ENCODE results near the gene GLT1D1. TPM values are rescaled to one million over a fixed set of nuclear protein-coding genes. Genes with fewer than 3 reads are reported as not detected.
A peak's percentile ranks its signal among the peaks of the same experiment; 100 is the strongest.

GLT1D1 gene
- total and polyA plus RNA-seq, 2 experiments from 2014 or later, result 1.4 to 4.4 TPM

DNA sequence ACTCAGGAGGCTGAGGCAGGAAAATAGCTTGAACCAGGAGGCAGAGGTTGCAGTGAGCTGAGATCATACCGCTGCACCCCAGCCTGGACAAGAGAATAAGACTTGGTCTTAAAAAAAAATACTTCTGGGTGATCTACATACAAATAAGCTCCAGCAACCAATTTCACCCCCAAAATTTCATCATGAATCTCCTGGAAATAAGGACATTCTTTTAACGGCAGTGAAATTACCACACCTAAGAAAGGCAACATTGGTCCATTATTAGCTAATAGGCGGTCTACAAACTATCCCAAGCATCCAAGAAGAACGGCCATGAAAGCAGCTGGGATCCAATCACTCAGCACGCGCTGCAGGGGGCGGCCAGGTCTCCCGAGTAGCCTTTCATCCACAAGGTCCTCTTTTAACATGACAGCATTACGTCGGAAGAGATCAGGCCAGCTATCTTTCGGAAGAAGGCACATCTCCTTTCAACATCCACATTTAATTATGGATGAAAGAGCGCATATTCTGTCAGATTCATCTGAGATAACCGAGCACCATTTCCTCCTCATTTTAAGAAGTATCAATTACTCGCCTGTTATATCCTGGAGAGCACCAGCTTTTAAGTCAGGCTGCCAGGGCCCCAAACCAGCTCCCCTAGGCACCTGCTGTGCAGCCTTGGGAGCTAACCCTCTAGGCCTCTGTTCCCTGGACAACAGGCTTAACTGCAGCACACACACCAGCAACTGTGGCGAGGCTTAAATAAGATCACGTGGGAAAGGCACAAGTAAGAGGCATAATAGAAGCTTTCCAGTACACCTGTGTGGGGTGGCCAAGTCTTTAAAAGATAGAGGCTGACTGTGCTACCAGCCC lies 33.8 kb upstream of the GLT1D1 start:
- DNase-seq (ENCODE audit: low spot score), result peak; percentile 20
- H3K4me3 ChIP-seq, result no peak overlapping the region
- TF ChIP-seq CREB1 (CRISPR knock-in tag; IDR thresholded peaks at IDR 0.05; ENCODE audit: low read depth), result no peak
- no peak for TF ChIP-seq EZH2 (IDR thresholded peaks at IDR 0.05; ENCODE audit: low read depth, unreplicated experiment)
- TF ChIP-seq EZH2phosphoT487 (IDR thresholded peaks at IDR 0.05; ENCODE audit: unreplicated experiment), result no peak
- TF ChIP-seq ZNF331 (CRISPR knock-in tag; IDR thresholded peaks at IDR 0.05; ENCODE audit: low read depth), result no peak
- TF ChIP-seq ZNF114 (CRISPR knock-in tag; IDR thresholded peaks at IDR 0.05), result no peak
- TF ChIP-seq POLR2AphosphoS5 (IDR thresholded peaks at IDR 0.05; ENCODE audit: low read depth), result no peak
- TF ChIP-seq, protein P1, sequence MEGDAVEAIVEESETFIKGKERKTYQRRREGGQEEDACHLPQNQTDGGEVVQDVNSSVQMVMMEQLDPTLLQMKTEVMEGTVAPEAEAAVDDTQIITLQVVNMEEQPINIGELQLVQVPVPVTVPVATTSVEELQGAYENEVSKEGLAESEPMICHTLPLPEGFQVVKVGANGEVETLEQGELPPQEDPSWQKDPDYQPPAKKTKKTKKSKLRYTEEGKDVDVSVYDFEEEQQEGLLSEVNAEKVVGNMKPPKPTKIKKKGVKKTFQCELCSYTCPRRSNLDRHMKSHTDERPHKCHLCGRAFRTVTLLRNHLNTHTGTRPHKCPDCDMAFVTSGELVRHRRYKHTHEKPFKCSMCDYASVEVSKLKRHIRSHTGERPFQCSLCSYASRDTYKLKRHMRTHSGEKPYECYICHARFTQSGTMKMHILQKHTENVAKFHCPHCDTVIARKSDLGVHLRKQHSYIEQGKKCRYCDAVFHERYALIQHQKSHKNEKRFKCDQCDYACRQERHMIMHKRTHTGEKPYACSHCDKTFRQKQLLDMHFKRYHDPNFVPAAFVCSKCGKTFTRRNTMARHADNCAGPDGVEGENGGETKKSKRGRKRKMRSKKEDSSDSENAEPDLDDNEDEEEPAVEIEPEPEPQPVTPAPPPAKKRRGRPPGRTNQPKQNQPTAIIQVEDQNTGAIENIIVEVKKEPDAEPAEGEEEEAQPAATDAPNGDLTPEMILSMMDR (conservative IDR thresholded peaks at IDR 0.05; ENCODE audit: low read depth in 2 of 2), result no peak
- TF ChIP-seq, protein P2, sequence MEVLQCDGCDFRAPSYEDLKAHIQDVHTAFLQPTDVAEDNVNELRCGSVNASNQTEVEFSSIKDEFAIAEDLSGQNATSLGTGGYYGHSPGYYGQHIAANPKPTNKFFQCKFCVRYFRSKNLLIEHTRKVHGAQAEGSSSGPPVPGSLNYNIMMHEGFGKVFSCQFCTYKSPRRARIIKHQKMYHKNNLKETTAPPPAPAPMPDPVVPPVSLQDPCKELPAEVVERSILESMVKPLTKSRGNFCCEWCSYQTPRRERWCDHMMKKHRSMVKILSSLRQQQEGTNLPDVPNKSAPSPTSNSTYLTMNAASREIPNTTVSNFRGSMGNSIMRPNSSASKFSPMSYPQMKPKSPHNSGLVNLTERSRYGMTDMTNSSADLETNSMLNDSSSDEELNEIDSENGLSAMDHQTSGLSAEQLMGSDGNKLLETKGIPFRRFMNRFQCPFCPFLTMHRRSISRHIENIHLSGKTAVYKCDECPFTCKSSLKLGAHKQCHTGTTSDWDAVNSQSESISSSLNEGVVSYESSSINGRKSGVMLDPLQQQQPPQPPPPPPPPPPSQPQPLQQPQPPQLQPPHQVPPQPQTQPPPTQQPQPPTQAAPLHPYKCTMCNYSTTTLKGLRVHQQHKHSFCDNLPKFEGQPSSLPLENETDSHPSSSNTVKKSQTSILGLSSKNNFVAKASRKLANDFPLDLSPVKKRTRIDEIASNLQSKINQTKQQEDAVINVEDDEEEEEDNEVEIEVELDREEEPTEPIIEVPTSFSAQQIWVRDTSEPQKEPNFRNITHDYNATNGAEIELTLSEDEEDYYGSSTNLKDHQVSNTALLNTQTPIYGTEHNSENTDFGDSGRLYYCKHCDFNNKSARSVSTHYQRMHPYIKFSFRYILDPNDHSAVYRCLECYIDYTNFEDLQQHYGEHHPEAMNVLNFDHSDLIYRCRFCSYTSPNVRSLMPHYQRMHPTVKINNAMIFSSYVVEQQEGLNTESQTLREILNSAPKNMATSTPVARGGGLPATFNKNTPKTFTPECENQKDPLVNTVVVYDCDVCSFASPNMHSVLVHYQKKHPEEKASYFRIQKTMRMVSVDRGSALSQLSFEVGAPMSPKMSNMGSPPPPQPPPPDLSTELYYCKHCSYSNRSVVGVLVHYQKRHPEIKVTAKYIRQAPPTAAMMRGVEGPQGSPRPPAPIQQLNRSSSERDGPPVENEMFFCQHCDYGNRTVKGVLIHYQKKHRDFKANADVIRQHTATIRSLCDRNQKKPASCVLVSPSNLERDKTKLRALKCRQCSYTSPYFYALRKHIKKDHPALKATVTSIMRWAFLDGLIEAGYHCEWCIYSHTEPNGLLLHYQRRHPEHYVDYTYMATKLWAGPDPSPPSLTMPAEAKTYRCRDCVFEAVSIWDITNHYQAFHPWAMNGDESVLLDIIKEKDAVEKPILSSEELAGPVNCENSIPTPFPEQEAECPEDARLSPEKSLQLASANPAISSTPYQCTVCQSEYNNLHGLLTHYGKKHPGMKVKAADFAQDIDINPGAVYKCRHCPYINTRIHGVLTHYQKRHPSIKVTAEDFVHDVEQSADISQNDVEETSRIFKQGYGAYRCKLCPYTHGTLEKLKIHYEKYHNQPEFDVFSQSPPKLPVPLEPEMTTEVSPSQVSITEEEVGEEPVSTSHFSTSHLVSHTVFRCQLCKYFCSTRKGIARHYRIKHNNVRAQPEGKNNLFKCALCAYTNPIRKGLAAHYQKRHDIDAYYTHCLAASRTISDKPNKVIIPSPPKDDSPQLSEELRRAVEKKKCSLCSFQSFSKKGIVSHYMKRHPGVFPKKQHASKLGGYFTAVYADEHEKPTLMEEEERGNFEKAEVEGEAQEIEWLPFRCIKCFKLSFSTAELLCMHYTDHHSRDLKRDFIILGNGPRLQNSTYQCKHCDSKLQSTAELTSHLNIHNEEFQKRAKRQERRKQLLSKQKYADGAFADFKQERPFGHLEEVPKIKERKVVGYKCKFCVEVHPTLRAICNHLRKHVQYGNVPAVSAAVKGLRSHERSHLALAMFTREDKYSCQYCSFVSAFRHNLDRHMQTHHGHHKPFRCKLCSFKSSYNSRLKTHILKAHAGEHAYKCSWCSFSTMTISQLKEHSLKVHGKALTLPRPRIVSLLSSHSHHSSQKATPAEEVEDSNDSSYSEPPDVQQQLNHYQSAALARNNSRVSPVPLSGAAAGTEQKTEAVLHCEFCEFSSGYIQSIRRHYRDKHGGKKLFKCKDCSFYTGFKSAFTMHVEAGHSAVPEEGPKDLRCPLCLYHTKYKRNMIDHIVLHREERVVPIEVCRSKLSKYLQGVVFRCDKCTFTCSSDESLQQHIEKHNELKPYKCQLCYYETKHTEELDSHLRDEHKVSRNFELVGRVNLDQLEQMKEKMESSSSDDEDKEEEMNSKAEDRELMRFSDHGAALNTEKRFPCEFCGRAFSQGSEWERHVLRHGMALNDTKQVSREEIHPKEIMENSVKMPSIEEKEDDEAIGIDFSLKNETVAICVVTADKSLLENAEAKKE (CRISPR knock-in tag; IDR thresholded peaks at IDR 0.05), result no peak
- TF ChIP-seq NANOG (IDR thresholded peaks at IDR 0.05; ENCODE audit: borderline replicate concordance), result no peak
- TF ChIP-seq, protein P3, sequence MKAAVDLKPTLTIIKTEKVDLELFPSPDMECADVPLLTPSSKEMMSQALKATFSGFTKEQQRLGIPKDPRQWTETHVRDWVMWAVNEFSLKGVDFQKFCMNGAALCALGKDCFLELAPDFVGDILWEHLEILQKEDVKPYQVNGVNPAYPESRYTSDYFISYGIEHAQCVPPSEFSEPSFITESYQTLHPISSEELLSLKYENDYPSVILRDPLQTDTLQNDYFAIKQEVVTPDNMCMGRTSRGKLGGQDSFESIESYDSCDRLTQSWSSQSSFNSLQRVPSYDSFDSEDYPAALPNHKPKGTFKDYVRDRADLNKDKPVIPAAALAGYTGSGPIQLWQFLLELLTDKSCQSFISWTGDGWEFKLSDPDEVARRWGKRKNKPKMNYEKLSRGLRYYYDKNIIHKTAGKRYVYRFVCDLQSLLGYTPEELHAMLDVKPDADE (IDR thresholded peaks at IDR 0.05), result no peak
- no peak for TF ChIP-seq JUNB (IDR thresholded peaks at IDR 0.05; ENCODE audit: unreplicated experiment)
- TF ChIP-seq STAT1 (IDR thresholded peaks at IDR 0.05; ENCODE audit: unreplicated experiment), result no peak
- TF ChIP-seq, protein P4, sequence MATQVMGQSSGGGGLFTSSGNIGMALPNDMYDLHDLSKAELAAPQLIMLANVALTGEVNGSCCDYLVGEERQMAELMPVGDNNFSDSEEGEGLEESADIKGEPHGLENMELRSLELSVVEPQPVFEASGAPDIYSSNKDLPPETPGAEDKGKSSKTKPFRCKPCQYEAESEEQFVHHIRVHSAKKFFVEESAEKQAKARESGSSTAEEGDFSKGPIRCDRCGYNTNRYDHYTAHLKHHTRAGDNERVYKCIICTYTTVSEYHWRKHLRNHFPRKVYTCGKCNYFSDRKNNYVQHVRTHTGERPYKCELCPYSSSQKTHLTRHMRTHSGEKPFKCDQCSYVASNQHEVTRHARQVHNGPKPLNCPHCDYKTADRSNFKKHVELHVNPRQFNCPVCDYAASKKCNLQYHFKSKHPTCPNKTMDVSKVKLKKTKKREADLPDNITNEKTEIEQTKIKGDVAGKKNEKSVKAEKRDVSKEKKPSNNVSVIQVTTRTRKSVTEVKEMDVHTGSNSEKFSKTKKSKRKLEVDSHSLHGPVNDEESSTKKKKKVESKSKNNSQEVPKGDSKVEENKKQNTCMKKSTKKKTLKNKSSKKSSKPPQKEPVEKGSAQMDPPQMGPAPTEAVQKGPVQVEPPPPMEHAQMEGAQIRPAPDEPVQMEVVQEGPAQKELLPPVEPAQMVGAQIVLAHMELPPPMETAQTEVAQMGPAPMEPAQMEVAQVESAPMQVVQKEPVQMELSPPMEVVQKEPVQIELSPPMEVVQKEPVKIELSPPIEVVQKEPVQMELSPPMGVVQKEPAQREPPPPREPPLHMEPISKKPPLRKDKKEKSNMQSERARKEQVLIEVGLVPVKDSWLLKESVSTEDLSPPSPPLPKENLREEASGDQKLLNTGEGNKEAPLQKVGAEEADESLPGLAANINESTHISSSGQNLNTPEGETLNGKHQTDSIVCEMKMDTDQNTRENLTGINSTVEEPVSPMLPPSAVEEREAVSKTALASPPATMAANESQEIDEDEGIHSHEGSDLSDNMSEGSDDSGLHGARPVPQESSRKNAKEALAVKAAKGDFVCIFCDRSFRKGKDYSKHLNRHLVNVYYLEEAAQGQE (IDR thresholded peaks at IDR 0.05; ENCODE audit: unreplicated experiment), result no peak

More for the DNA sequence above, 33.8 kb upstream of the GLT1D1 start:
- H3K79me2 ChIP-seq (replicated peaks; ENCODE audit: insufficient read depth), result peaks cover 87% of the 10 kb centered on the region
- peaks cover 30% of the 10 kb centered on the region for H3K4me1 Mint-ChIP-seq
- ATAC-seq, result no peak
- no peak overlapping the region for H3K4me3 Mint-ChIP-seq
- H3K27me3 Mint-ChIP-seq (ENCODE audit: insufficient read depth, low read depth, poor library complexity), result peaks cover 1% of the 10 kb centered on the region
- no peaks in the 10 kb centered on the region for H3F3A ChIP-seq (replicated peaks; ENCODE audit: low read depth)
- no peaks in the 10 kb centered on the region for H3K9me2 ChIP-seq (ENCODE audit: insufficient read depth)
- no peak overlapping the region for H3K27ac ChIP-seq (ENCODE audit: low read depth)
- peaks cover 27% of the 10 kb centered on the region for H3K36me3 Mint-ChIP-seq (ENCODE audit: low read depth)
- no peak overlapping the region for H3K27ac Mint-ChIP-seq
- H4K20me1 ChIP-seq (replicated peaks; ENCODE audit: insufficient read depth), result peaks cover 25% of the 10 kb centered on the region
- peaks cover 5% of the 10 kb centered on the region; the same call in 1 of the 2 replicates for H3K4me1 ChIP-seq (ENCODE audit: insufficient read depth)
- no peak overlapping the region for H2AFZ ChIP-seq
- H3K4me2 ChIP-seq, result no peak overlapping the region
- peaks cover 71% of the 10 kb centered on the region for H3K9me3 Mint-ChIP-seq
- no peaks in the 10 kb centered on the region for H3K36me3 ChIP-seq (ENCODE audit: insufficient read depth)
- no peaks in the 10 kb centered on the region for H3K27me3 ChIP-seq (ENCODE audit: insufficient read depth)
